GM12872 (cell line): ENCODE results near the gene IL32.
A peak's percentile ranks its signal among the peaks of the same experiment; 100 is the strongest.

Experiments
- TF ChIP-seq, protein P1 (sequence below): IDR thresholded peaks from 3 replicates; pipeline ENCODE4 v1.5.1; 2011; ENCODE audit warnings: low read depth, mild to moderate bottlenecking, low read length, moderate library complexity; ENCODE audit not compliant: insufficient read depth

The IL32 gene

DNA sequence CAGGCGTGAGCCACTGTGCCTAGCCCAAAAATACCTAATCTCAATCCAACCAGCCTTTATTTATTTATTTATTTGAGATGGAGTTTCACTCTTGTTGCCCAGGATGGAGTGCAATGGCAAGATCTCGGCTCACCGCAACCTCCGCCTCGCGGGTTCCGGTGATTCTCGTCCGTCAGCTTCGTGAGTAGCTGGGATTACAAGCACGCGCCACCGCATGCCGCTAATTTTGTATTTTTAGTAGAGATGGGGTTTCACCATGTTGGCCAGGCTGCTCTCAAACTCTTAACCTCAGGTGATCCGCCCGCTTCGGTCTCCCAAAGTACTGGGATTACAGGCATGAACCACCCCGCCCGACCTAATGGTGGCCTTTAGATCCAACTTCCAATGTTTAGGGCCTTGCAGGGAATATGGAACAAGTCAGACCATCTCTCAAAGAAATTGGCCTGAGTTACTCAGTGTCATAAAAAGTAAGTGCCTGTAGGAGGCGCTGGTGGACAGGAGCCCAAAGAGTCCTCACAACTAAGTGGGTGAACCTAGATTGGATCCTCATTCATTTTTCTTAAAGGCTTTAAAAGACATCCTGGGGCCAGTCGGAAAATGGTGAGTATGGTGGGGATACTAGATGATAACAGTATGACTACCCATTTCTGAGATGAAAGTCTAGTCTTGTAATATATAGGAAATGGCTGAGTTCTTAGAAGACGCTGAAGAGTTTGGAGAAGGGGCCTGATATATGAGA is 29.0 kb downstream of the IL32 start:
- TF ChIP-seq, protein P1, sequence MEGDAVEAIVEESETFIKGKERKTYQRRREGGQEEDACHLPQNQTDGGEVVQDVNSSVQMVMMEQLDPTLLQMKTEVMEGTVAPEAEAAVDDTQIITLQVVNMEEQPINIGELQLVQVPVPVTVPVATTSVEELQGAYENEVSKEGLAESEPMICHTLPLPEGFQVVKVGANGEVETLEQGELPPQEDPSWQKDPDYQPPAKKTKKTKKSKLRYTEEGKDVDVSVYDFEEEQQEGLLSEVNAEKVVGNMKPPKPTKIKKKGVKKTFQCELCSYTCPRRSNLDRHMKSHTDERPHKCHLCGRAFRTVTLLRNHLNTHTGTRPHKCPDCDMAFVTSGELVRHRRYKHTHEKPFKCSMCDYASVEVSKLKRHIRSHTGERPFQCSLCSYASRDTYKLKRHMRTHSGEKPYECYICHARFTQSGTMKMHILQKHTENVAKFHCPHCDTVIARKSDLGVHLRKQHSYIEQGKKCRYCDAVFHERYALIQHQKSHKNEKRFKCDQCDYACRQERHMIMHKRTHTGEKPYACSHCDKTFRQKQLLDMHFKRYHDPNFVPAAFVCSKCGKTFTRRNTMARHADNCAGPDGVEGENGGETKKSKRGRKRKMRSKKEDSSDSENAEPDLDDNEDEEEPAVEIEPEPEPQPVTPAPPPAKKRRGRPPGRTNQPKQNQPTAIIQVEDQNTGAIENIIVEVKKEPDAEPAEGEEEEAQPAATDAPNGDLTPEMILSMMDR = peak; percentile 85

DNA sequence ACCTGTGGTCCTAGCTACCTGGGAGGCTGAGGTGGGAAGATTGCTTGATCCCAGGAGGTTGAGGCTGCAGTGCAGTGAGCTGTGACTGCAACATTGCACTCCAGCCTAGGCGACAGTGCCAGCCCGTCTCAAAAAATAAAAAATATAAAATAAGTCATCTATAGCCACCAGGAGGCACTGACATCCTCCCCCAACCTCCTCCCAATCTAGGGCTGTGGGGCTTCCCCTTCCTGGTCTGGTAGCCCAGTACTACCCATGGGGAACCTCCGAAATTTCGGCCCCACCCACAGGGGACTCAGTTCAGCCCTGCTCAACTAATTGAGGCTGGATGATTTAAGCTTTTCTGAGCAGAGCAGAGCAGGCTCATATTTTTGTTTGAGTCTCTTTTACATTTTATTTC is 30.4 kb downstream of the IL32 start:
- TF ChIP-seq, protein P1 = peak; percentile 58

DNA sequence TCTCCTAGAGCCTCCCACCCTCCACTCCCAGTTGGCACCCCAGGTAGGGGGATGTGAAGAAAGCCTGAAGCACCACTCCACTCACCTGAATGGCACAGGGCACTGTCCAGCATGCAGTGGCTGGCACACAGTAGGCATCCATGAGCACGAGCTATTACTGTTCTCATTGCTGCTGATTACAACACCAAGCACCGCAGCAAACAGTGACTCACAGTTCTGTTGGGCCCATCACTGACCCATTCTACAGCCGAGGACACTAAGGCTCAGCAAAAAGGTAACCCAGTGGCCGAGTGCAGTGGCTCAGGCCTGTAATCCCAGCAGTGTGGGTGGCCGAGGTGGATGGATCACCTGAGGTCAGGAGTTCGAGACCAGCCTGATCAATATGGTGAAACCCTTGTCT is 30.9 kb downstream of the IL32 start:
- TF ChIP-seq, protein P1 = no peak

DNA sequence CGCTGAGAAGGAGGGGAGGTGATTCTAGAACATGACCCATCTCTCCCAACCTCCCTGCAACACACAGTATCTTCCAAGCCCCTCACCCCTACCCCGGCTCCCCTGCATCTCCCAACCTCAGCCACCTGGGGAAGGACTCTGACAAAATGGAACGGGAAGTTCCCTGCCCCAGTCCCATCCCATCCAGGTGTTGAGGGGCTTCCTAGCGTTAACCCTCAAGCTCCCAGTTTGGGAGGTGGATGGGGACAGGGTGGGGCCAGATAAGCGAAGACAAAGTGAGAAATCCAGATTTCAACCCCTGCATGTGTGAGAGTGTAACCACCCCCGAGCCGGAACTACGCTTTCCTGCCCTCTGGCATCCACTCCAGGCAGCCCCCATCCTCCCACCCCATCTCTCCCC is 31.8 kb downstream of the IL32 start:
- TF ChIP-seq, protein P1 = no peak

DNA sequence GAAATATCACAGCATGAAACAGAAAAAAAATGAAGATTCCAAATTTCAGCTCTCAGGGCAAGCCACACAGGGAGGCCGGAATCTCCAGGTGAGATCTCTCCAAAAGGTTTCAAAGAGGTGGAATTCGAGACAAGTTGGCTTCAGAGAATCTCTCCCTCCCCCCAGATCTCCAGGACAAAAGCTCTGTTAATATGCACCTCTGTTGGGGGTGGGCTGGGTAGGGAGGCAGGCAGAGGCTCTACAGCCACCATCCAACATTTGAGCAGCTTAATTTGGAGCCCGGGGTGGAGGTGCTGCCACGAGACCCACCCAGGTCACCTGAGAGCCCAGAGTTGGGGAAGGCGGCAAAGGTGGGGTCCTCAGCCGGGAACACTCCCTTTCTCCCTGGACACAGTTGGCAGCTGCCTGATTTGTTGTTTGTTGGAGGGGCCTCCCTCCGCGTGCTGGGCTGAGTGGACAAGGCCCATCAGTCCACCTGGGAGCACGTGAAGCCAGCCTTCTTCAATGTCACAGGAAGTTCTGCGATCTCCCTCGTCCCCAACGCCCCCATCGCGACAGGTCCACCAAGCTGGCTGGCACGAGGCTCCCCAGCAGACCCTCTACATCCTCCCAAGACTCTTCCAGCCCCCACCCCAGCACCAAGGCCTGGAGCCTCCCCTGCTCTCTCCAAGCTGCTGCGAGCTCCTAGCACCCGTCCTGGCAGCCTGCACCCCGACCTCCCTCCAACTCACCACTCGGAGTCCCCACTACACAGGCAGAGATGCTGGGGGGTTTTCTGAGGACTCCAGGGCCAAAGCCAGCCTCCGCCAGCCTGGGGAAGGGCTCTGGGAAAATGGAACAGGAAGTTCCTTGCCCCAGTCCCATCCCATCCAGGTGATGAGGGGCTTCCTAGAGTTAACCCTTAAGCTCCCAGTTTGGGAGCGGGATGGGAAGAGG is 33.3 kb downstream of the IL32 start, which contains the start of gene ZSCAN10:
Gene ZSCAN10, minus strand, starts transcription at position 836 of the 936 bp plus-strand sequence. CDS start 6,357 bp downstream, outside the sequence.
- TF ChIP-seq, protein P1 = no peak

DNA sequence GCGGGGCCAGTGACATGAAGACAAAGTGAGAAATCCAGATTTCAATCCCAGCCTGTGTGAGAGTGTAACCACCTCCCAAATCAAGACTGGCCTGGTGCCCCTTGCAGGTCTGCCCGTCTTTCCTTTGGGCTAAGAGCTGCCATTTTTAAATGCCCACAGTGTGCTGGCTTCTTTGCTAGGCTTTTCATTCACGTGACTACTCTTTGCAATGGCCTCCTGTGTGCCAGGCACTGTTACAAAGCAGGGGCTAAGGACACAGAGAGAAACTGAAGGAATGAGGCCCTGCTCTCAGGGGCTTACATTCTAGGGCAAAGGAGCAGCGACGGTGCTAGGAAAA is 33.9 kb downstream of the IL32 start:
- TF ChIP-seq, protein P1 = no peak

DNA sequence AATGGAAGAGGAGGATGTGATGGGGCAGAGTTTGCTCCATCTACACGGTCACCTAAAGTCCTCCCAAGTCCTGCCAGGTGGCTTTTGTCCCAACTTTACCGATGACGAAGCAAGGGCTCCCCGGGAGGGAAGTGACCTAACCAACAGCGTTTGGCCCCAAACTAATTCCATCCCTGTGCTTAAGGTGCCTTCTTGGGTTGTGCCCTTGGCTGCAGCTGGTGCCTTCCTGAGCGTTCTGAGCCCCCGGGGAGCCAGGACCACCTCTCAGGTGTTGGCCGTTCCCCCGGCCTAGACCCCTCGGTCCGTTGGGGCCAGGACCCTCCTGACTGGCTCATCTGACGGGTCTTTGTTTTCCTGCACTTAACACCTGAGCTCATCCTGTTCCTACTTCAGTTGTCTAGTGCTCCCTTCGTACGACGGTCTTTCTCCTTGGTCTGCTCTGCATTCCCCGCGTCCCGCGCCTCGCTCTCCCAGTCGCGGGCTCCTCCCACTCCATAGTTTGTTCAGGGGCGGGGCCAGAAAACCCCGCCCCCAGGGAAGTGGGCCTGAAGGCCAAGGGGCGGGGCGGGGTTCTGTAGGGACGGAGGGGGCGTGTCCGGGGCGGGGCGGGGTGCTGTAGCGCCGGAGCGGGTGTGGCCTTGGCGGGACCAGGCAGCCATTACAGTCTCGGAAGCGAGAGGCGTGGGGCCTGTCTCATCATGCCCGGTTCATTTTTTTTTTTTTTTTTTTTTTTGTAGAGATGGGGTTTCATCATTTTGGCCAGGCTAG is 34.5 kb downstream of the IL32 start:
- TF ChIP-seq, protein P1 = no peak
